Measurements from ENCODE around the gene NTF4.
"Not testable (repeated sequence)": the region's sequence is repeated elsewhere in the genome, so short reads cannot be mapped to it uniquely, and the experiment has no call there.

NTF4 gene

GRCh38 chr19:49057636-49058234 is 6.9 kb downstream of the NTF4 start, which contains the start of gene CGB7:
Gene CGB7, minus strand, starts transcription at chr19:49057749. Its CDS starts 2,374 bp downstream, at chr19:49055375.
- TF ChIP-seq CTCF (IDR thresholded peaks at IDR 0.05; ENCODE audit: low read depth, low read length) = no peak
- peak within 1 kb of the TSS; percentile 49 to 60 for H3K4me3 ChIP-seq (replicated peaks in 1 of 2; ENCODE audit: low read depth in 2 of 2, low read length in 2 of 2)
- peak; percentile 54 to 61 for DNase-seq (ENCODE audit: low read depth in 2 of 2)

GRCh38 chr19:49056902-49057596 is 7.6 kb downstream of the NTF4 start:
- not testable (repeated sequence) for DNase-seq (ENCODE audit: low read depth in 2 of 2)
- H3K4me3 ChIP-seq (replicated peaks in 1 of 2; ENCODE audit: low read depth in 2 of 2, low read length in 2 of 2) = peak overlapping the region; percentile 49 to 60

GRCh38 chr19:49056101-49056901 is 8.3 kb downstream of the NTF4 start:
- peak; percentile 19 for TF ChIP-seq CTCF (IDR thresholded peaks at IDR 0.05; ENCODE audit: low read depth, low read length)
- peak; percentile 38 to 49 for DNase-seq (ENCODE audit: low read depth in 2 of 2)

GRCh38 chr19:49050376-49051033 is 14.1 kb downstream of the NTF4 start:
- DNase-seq (ENCODE audit: low read depth in 2 of 2) = peak in 1 of 2 donors; percentile 76
- not testable (repeated sequence) for H3K4me3 ChIP-seq (replicated peaks in 1 of 2; ENCODE audit: low read depth in 2 of 2, low read length in 2 of 2)

More at GRCh38 chr19:49056101-49056901, 8.3 kb downstream of the NTF4 start:
- H3K4me3 ChIP-seq (replicated peaks in 1 of 2; ENCODE audit: low read depth in 2 of 2, low read length in 2 of 2) = peak overlapping the region; percentile 45 to 60

GRCh38 chr19:49049834-49050233 is 14.8 kb downstream of the NTF4 start:
- not testable (repeated sequence) for DNase-seq (ENCODE audit: low read depth in 2 of 2); H3K4me3 ChIP-seq (replicated peaks in 1 of 2; ENCODE audit: low read depth in 2 of 2, low read length in 2 of 2)

- DNase-seq (ENCODE audit: low read depth in 2 of 2); H3K4me3 ChIP-seq (replicated peaks in 1 of 2; ENCODE audit: low read depth in 2 of 2, low read length in 2 of 2): not testable (repeated sequence)
These were observed 15.6 kb downstream of the NTF4 start, which contains the start of gene CGB8 for GRCh38 chr19:49049011-49049410. Gene CGB8, minus strand, starts transcription at chr19:49049111. Its CDS starts 372 bp downstream, at chr19:49048739.

GRCh38 chr19:49043548-49043947 is 21.1 kb downstream of the NTF4 start, which contains the start of gene CGB5:
Gene CGB5, plus strand, starts transcription at chr19:49043848. Its CDS starts 362 bp downstream, at chr19:49044210.
- not testable (repeated sequence) for H3K4me3 ChIP-seq (replicated peaks in 1 of 2; ENCODE audit: low read depth in 2 of 2, low read length in 2 of 2); DNase-seq (ENCODE audit: low read depth in 2 of 2)

GRCh38 chr19:49042666-49043065 is 22.0 kb downstream of the NTF4 start:
- not testable (repeated sequence) for H3K4me3 ChIP-seq (replicated peaks in 1 of 2; ENCODE audit: low read depth in 2 of 2, low read length in 2 of 2); DNase-seq (ENCODE audit: low read depth in 2 of 2)

- DNase-seq (ENCODE audit: low read depth in 2 of 2) = peak in 1 of 2 donors; percentile 45
- no peak overlapping the region for H3K4me3 ChIP-seq (replicated peaks in 1 of 2; ENCODE audit: low read depth in 2 of 2, low read length in 2 of 2)
- no peak for TF ChIP-seq CTCF (IDR thresholded peaks at IDR 0.05; ENCODE audit: low read depth, low read length)
These were observed 22.4 kb downstream of the NTF4 start for GRCh38 chr19:49042177-49042576.

- H3K4me3 ChIP-seq (replicated peaks in 1 of 2; ENCODE audit: low read depth in 2 of 2, low read length in 2 of 2); DNase-seq (ENCODE audit: low read depth in 2 of 2): not testable (repeated sequence)
These were observed 24.9 kb downstream of the NTF4 start for GRCh38 chr19:49039736-49040135.

- H3K4me3 ChIP-seq (replicated peaks in 1 of 2; ENCODE audit: low read depth in 2 of 2, low read length in 2 of 2) = not testable (repeated sequence)
- peak; percentile 38 to 77 for DNase-seq (ENCODE audit: low read depth in 2 of 2)
These were observed 25.9 kb downstream of the NTF4 start for GRCh38 chr19:49038557-49039276.

GRCh38 chr19:49038111-49038510 is 26.5 kb downstream of the NTF4 start:
- not testable (repeated sequence) for H3K4me3 ChIP-seq (replicated peaks in 1 of 2; ENCODE audit: low read depth in 2 of 2, low read length in 2 of 2); DNase-seq (ENCODE audit: low read depth in 2 of 2)

Measured in cardiac fibroblast (primary cell).